Neural progenitor cell (in vitro differentiated cells): ENCODE results near the gene TK2.

ENCODE experiments used
- CTCF ChIP-seq: fragments of 200-600 bp; sonication (generic); IDR thresholded peaks from 2 replicates; pipeline ENCODE4 v1.5.1; 2017; ENCODE audit warnings: antibody characterized with exemption, mild to moderate bottlenecking
- EZH2 ChIP-seq: fragments of 200-600 bp; sonication (generic); IDR thresholded peaks from 2 replicates; pipeline ENCODE4 v1.6.1; 2017; ENCODE audit warnings: antibody characterized with exemption, mild to moderate bottlenecking, moderate library complexity

GRCh38 chr16:66476328-66477027 lies 73.4 kb downstream of the TK2 start:
- TF ChIP-seq CTCF (no peak), EZH2 (no peak)
